ENCODE measurements around the gene RBCK1.

The RBCK1 gene

DNA sequence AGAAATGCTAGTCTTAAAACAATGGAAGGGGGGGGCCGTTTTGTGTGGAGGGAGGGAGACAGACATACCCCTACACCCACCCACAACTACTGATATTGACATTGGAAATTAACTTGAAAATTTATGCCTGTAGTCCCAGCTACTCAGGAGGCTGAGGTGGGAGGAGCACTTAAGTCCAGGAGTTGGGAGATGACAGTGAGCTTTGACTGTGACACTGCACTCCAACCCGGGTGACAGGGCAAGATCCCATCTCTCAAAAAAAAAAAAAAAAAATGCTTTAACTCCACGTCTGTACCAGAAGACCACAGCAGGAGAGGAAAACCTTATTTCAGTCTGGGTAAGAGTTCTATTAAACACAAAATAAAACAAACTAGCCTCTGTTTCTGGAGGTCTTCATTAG, 52.1 kb downstream of the RBCK1 start:
- Histone ChIP-seq H3K9me3 (ENCODE audit: control insufficient read depth, low read depth, low read length) (no peaks in the 10 kb centered on the region), H3K9ac (ENCODE audit: low read length) (no peak overlapping the region), H3K4me3 (ENCODE audit: low read length) (no peak overlapping the region), H3K27me3 (ENCODE audit: control insufficient read depth, insufficient read depth, low read length) (peaks cover 35% of the 10 kb centered on the region), H3K4me1 (ENCODE audit: control insufficient read depth, low read depth, low read length) (peaks cover 7% of the 10 kb centered on the region), H3K27ac (ENCODE audit: low read length) (no peak overlapping the region), H3K36me3 (ENCODE audit: control insufficient read depth, low read depth, low read length) (no peaks in the 10 kb centered on the region)

GRCh38 chr20:460707-461106, 52.6 kb downstream of the RBCK1 start:
- H3K9ac ChIP-seq (ENCODE audit: low read length): no peak overlapping the region

GRCh38 chr20:461254-462198, 53.4 kb downstream of the RBCK1 start:
- Histone ChIP-seq H3K9me3 (ENCODE audit: control insufficient read depth, low read depth, low read length) (no peaks in the 10 kb centered on the region), H3K4me1 (ENCODE audit: control insufficient read depth, low read depth, low read length) (peaks cover 7% of the 10 kb centered on the region), H3K36me3 (ENCODE audit: control insufficient read depth, low read depth, low read length) (no peaks in the 10 kb centered on the region), H3K4me3 (ENCODE audit: low read length) (peak overlapping the region; percentile 92), H3K27ac (ENCODE audit: low read length) (no peak overlapping the region), H3K27me3 (ENCODE audit: control insufficient read depth, insufficient read depth, low read length) (peaks cover 36% of the 10 kb centered on the region), H3K9ac (ENCODE audit: low read length) (peak overlapping the region; percentile 56)

More at GRCh38 chr20:460707-461106, 52.6 kb downstream of the RBCK1 start:
- no peaks in the 10 kb centered on the region for H3K36me3 ChIP-seq (ENCODE audit: control insufficient read depth, low read depth, low read length)
- H3K27ac ChIP-seq (ENCODE audit: low read length): no peak overlapping the region
- H3K4me1 ChIP-seq (ENCODE audit: control insufficient read depth, low read depth, low read length): peaks cover 7% of the 10 kb centered on the region
- no peaks in the 10 kb centered on the region for H3K9me3 ChIP-seq (ENCODE audit: control insufficient read depth, low read depth, low read length)
- peaks cover 36% of the 10 kb centered on the region for H3K27me3 ChIP-seq (ENCODE audit: control insufficient read depth, insufficient read depth, low read length)
- H3K4me3 ChIP-seq (ENCODE audit: low read length): no peak overlapping the region

GRCh38 chr20:462199-462991, 54.3 kb downstream of the RBCK1 start, which contains the start of gene TBC1D20:
TBC1D20 (minus strand) TSS chr20:462533; CDS start chr20:462405, 128 bp downstream.
- Histone ChIP-seq H3K9ac (ENCODE audit: low read length) (peak within 1 kb of the TSS; percentile 56), H3K27me3 (ENCODE audit: control insufficient read depth, insufficient read depth, low read length) (peaks cover 40% of the 10 kb centered on the region), H3K36me3 (ENCODE audit: control insufficient read depth, low read depth, low read length) (no peaks in the 10 kb centered on the region), H3K4me1 (ENCODE audit: control insufficient read depth, low read depth, low read length) (peaks cover 9% of the 10 kb centered on the region), H3K27ac (ENCODE audit: low read length) (no peak within 1 kb of the TSS), H3K4me3 (ENCODE audit: low read length) (peak within 1 kb of the TSS; percentile 92), H3K9me3 (ENCODE audit: control insufficient read depth, low read depth, low read length) (no peaks in the 10 kb centered on the region)

- no peak overlapping the region for H3K9ac ChIP-seq (ENCODE audit: low read length)
- no peaks in the 10 kb centered on the region for H3K36me3 ChIP-seq (ENCODE audit: control insufficient read depth, low read depth, low read length)
- peaks cover 17% of the 10 kb centered on the region for H3K4me1 ChIP-seq (ENCODE audit: control insufficient read depth, low read depth, low read length)
- peak overlapping the region; percentile 3 for H3K4me3 ChIP-seq (ENCODE audit: low read length)
- H3K9me3 ChIP-seq (ENCODE audit: control insufficient read depth, low read depth, low read length): no peaks in the 10 kb centered on the region
- no peak overlapping the region for H3K27ac ChIP-seq (ENCODE audit: low read length)
- peaks cover 40% of the 10 kb centered on the region for H3K27me3 ChIP-seq (ENCODE audit: control insufficient read depth, insufficient read depth, low read length)
These were observed 59.7 kb downstream of the RBCK1 start for GRCh38 chr20:467755-468154.

DNA sequence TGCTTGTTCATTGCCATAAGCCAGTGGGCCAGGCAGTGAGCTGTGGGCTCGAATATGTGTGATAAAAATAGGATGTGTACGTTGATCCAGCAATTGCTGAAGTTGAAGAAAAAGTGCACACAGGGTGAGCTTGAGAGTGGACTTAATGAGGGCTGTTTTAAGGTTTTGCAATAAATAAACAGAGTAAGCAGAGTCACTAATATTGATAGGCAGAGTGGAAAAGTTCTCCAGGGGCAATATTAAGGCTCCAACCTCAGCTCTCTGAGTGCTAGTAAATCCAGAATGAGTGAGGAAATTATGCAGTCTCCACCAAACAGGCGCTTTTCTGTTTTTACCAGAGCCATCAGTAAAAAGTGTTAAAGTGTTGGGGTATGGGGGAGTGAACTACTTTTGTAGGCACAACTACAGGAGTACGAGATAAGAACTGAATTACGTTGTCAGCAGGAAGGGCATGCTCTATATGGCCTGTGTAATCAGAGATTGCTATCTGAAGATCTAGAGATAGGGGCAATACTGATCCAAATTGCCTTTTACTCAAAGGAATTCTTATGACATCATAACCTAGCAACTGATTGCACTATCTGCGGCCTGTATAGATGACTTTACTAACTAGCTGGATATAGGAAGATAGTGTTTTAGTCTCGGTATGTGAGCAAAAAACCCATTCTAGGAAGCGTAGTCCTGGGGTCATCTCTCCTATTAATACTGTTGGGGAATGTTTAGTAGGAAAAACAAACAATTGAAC, 61.8 kb downstream of the RBCK1 start:
- no peaks in the 10 kb centered on the region for H3K36me3 ChIP-seq (ENCODE audit: control insufficient read depth, low read depth, low read length)
- H3K27ac ChIP-seq (ENCODE audit: low read length): no peak overlapping the region
- no peaks in the 10 kb centered on the region for H3K9me3 ChIP-seq (ENCODE audit: control insufficient read depth, low read depth, low read length)
- H3K4me1 ChIP-seq (ENCODE audit: control insufficient read depth, low read depth, low read length): peaks cover 13% of the 10 kb centered on the region
- H3K9ac ChIP-seq (ENCODE audit: low read length): no peak overlapping the region
- no peak overlapping the region for H3K4me3 ChIP-seq (ENCODE audit: low read length)
- peaks cover 18% of the 10 kb centered on the region for H3K27me3 ChIP-seq (ENCODE audit: control insufficient read depth, insufficient read depth, low read length)

DNA sequence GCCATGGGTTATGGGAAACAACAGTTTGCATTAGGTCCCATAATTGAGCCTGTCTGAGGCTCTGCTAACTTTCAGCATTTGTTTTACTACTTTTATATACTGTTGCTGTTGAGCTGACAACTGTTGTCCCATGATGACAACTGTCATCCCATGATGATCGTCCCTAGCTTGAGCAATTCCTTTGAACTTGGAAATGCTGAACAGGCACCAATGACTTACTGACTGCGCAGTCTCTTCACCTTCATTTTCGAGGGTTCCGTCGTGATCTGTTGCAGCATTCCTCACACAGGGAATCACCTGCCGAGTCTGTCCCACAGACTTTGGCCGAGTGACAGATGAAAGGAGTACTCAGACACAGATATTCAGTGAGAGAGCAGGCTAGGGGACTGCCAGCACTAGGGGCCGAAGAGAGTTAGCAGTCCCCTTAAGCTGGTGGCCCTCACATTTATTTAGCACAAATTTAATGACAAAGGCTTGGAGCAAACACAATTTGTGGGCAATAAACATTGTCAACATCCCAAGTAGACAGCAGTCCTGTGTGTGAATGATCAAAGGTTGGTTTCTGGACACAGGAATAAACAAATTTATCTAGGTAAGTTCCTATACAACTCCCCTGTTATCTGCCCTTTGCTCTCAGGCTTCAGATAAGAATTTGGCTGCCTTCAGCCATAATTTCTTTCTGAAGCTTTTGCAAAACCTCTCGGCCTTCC, 64.2 kb downstream of the RBCK1 start:
- peaks cover 3% of the 10 kb centered on the region for H3K36me3 ChIP-seq (ENCODE audit: control insufficient read depth, low read depth, low read length)
- H3K9me3 ChIP-seq (ENCODE audit: control insufficient read depth, low read depth, low read length): no peaks in the 10 kb centered on the region
- no peak overlapping the region for H3K27ac ChIP-seq (ENCODE audit: low read length)
- peaks cover 12% of the 10 kb centered on the region for H3K4me1 ChIP-seq (ENCODE audit: control insufficient read depth, low read depth, low read length)
- no peak overlapping the region for H3K4me3 ChIP-seq (ENCODE audit: low read length)
- H3K9ac ChIP-seq (ENCODE audit: low read length): no peak overlapping the region
- peaks cover 12% of the 10 kb centered on the region for H3K27me3 ChIP-seq (ENCODE audit: control insufficient read depth, insufficient read depth, low read length)

DNA sequence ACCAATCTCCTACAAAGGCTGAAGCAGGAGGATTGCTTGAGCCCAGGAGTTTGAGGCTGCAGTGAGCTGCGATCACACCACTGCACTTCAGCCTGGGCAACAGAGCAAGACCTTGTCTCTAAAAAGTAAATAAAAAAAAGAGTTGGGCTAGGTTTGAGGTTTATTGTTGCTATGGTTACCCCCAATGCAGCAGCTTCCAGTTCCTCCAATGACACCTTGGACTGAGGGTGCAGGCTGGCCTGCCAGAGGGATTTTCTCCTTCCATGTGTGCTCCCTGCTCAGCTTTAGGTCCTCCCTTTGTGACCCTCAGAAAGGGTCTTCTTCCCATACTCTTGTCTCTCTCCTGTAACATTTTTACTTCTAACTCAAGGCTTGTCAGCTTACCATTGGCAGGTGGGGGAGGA, 64.8 kb downstream of the RBCK1 start:
- peaks cover 9% of the 10 kb centered on the region for H3K36me3 ChIP-seq (ENCODE audit: control insufficient read depth, low read depth, low read length)
- no peaks in the 10 kb centered on the region for H3K9me3 ChIP-seq (ENCODE audit: control insufficient read depth, low read depth, low read length)
- no peak overlapping the region for H3K27ac ChIP-seq (ENCODE audit: low read length)
- H3K9ac ChIP-seq (ENCODE audit: low read length): no peak overlapping the region
- H3K27me3 ChIP-seq (ENCODE audit: control insufficient read depth, insufficient read depth, low read length): peaks cover 9% of the 10 kb centered on the region
- H3K4me1 ChIP-seq (ENCODE audit: control insufficient read depth, low read depth, low read length): peaks cover 6% of the 10 kb centered on the region
- H3K4me3 ChIP-seq (ENCODE audit: low read length): no peak overlapping the region

- Histone ChIP-seq H3K9ac (ENCODE audit: low read length) (no peak overlapping the region), H3K4me3 (ENCODE audit: low read length) (no peak overlapping the region), H3K27ac (ENCODE audit: low read length) (no peak overlapping the region), H3K4me1 (ENCODE audit: control insufficient read depth, low read depth, low read length) (no peaks in the 10 kb centered on the region), H3K9me3 (ENCODE audit: control insufficient read depth, low read depth, low read length) (no peaks in the 10 kb centered on the region), H3K27me3 (ENCODE audit: control insufficient read depth, insufficient read depth, low read length) (no peaks in the 10 kb centered on the region), H3K36me3 (ENCODE audit: control insufficient read depth, low read depth, low read length) (peaks cover 19% of the 10 kb centered on the region)
These were observed 66.5 kb downstream of the RBCK1 start for GRCh38 chr20:474581-474980.

GRCh38 chr20:475463-476357, 67.6 kb downstream of the RBCK1 start:
- H3K27ac ChIP-seq (ENCODE audit: low read length): no peak overlapping the region
- H3K4me1 ChIP-seq (ENCODE audit: control insufficient read depth, low read depth, low read length): no peaks in the 10 kb centered on the region
- H3K9ac ChIP-seq (ENCODE audit: low read length): no peak overlapping the region
- H3K36me3 ChIP-seq (ENCODE audit: control insufficient read depth, low read depth, low read length): peaks cover 24% of the 10 kb centered on the region
- no peaks in the 10 kb centered on the region for H3K9me3 ChIP-seq (ENCODE audit: control insufficient read depth, low read depth, low read length)
- no peaks in the 10 kb centered on the region for H3K27me3 ChIP-seq (ENCODE audit: control insufficient read depth, insufficient read depth, low read length)
- H3K4me3 ChIP-seq (ENCODE audit: low read length): no peak overlapping the region

Measured in iPS-18a (cell line).